BLaER1 treated with 17β-estradiol and CSF1 and Interleukin-3, amounts not matched to agents 10 nM and 100 nM (cell line): Measurements from ENCODE around the gene TAF5L.

Experiments used
- H3K27ac ChIP-seq, 11 experiments: shearing (Covaris generic); formaldehyde crosslinking; 2 replicates each; pipeline ENCODE4 v1.8.1; 2022
- H3K27me3 ChIP-seq, 11 experiments: shearing (Covaris generic); formaldehyde crosslinking; 2 replicates each; pipeline ENCODE4 v1.8.1; 2022
- H3K36me3 ChIP-seq, 11 experiments: shearing (Covaris generic); formaldehyde crosslinking; 2 replicates each; pipeline ENCODE4 v1.8.1; 2022
- H3K4me1 ChIP-seq, 10 experiments: shearing (Covaris generic); formaldehyde crosslinking; 2 replicates each; pipeline ENCODE4 v1.8.1; 2022
- H3K4me2 ChIP-seq, 11 experiments: shearing (Covaris generic); formaldehyde crosslinking; 2 replicates each; pipeline ENCODE4 v1.8.1; 2022
- H3K4me3 ChIP-seq, 10 experiments: shearing (Covaris generic); formaldehyde crosslinking; 2 replicates each; pipeline ENCODE4 v1.8.1; 2022
- H3K9ac ChIP-seq, 11 experiments: shearing (Covaris generic); formaldehyde crosslinking; 2 replicates each; pipeline ENCODE4 v1.8.1; 2022
- H3K9me3 ChIP-seq, 11 experiments: shearing (Covaris generic); formaldehyde crosslinking; replicated peaks in 1 of 11; 2 replicates each; pipeline ENCODE4 v1.8.1; 2022
- H4K20me1 ChIP-seq, 11 experiments: shearing (Covaris generic); formaldehyde crosslinking; 2 replicates each; pipeline ENCODE4 v1.8.1; 2022
- Cebpa-rat ChIP-seq, 11 experiments: shearing (Covaris generic); IDR thresholded peaks; 2 replicates each; pipeline ENCODE4 v1.8.1; 2022

TAF5L gene

GRCh38 chr1:229578168-229579058 lies 47.5 kb downstream of the TAF5L start:
- Histone ChIP-seq H3K9me3 (no peaks in the 10 kb centered on the region), H3K4me1 (peaks cover 19 to 36% (median 27%) of the 10 kb centered on the region in 10 experiments), H3K4me3 (peak overlapping the region in 5 of 10 experiments; percentile 32 to 57 (median 38); a peak in 6 of 20 replicates), H3K27ac (peak overlapping the region in 7 of 11 experiments; percentile 39 to 69 (median 43); a peak in 10 of 22 replicates), H4K20me1 (peaks cover 0 to 5% (median 0%) of the 10 kb centered on the region in 11 experiments; a peak in 1 of 22 replicates), H3K9ac (peak overlapping the region in 9 of 11 experiments; percentile 25 to 70 (median 54); a peak in 12 of 22 replicates), H3K27me3 (no peaks in the 10 kb centered on the region), H3K36me3 (no peaks in the 10 kb centered on the region), H3K4me2 (peak overlapping the region; percentile 49 to 95 (median 66))
- TF ChIP-seq Cebpa-rat (IDR thresholded peaks at IDR 0.05): no peak

DNA sequence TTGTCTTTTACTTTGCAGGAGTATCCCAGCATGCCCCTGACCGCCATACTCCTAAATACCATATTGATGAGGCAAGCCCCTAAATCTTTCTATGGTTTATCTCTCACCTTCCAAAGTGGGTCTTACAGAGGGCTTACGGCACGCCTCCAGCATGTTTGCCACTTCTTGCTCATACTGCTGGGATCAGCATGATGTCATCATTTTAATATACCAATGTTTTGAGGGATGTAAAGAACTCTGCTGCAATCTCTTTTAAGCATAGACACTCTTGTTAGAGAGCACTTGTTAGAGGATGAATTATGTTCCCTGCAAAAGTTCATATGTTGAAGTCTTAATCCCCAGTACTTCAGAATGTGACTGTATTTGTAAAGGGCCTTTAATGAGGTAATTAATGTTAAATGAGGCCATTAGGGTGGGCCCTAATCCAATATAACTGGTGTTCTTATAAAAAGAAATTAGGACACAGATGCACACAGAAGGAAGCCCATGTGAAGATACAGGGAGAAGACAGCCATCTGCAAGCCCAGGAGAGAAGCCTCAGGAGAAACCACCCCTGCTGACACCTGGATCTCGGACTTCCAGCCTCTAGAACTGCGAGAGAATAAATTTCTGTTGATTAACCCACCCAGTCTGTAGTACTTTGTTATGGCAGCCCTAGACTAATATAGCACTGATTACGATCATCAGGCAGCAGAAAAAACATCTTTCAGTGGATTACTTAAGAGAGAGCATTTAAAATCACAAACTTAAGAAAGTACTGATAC lies 51.1 kb downstream of the TAF5L start:
- peaks cover 0 to 5% (median 0%) of the 10 kb centered on the region in 11 experiments; a peak in 1 of 22 replicates for H4K20me1 ChIP-seq
- no peak overlapping the region for H3K27ac ChIP-seq
- no peak overlapping the region for H3K9ac ChIP-seq
- TF ChIP-seq Cebpa-rat (IDR thresholded peaks at IDR 0.05): no peak
- H3K27me3 ChIP-seq: no peaks in the 10 kb centered on the region
- H3K36me3 ChIP-seq: no peaks in the 10 kb centered on the region
- H3K4me1 ChIP-seq: peaks cover 13 to 28% (median 18%) of the 10 kb centered on the region in 10 experiments
- H3K9me3 ChIP-seq: no peaks in the 10 kb centered on the region
- H3K4me3 ChIP-seq: no peak overlapping the region
- H3K4me2 ChIP-seq: no peak overlapping the region

DNA sequence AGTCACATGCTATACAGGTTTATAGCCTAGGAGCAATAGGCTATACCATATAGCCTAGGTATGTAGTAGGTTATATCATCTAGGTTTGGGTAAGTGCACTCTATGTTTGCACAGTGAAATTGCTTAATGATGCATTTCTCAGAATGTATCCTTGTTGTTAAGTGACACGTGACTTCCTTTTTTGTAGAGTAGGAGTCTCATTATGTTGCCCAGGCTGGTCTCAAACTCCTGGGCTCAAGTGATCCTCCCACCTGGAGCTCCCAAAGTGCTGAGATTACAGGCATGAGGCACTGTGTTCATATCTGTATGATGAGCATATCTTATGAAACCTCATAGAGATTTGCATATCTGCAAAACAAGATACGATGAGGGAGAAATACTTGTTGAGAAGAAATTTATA lies 53.6 kb downstream of the TAF5L start:
- 0 out of 22 replicates have a peak overlapping the region, but pooled peaks of 1 of the 11 experiments have one; percentile 23 for H3K4me2 ChIP-seq
- no peak overlapping the region for H3K27ac ChIP-seq
- no peak overlapping the region for H3K9ac ChIP-seq
- H3K27me3 ChIP-seq: no peaks in the 10 kb centered on the region
- H3K4me3 ChIP-seq: no peak overlapping the region
- TF ChIP-seq Cebpa-rat (IDR thresholded peaks at IDR 0.05): no peak
- no peaks in the 10 kb centered on the region for H3K36me3 ChIP-seq
- no peaks in the 10 kb centered on the region for H4K20me1 ChIP-seq
- no peaks in the 10 kb centered on the region for H3K9me3 ChIP-seq
- peaks cover 0 to 12% (median 3%) of the 10 kb centered on the region in 10 experiments; a peak in 12 of 20 replicates for H3K4me1 ChIP-seq

DNA sequence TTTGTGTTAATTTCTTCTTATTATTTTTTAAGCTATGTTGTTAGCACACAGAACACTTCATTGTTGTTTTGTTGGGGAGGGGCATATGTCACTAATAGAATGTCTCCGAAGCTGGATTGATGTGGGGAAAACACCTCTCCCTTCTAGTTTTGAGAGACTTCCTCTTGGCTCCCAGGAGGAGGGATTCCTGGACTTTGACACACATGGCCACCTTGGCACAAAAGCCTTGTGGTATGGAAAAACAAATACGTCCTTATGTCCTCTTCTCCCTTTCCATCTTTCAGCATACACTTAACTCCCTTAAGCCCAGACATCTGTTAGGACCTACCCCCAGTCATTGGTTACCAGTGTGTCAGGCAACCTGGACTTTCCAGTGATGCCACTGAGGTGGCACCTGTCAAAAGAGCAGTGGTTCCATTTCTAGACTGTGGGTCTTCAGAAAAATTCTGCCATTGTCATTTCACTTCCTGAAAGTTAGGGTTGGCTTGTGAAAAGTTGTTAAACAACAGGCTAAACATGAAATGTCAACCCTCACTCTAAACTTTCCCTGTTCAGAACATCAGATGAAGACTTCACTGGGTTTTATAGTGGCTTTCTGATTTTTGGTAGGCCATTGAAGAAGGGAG lies 54.9 kb downstream of the TAF5L start:
- H3K27me3 ChIP-seq: no peaks in the 10 kb centered on the region
- H3K36me3 ChIP-seq: no peaks in the 10 kb centered on the region
- no peak for TF ChIP-seq Cebpa-rat (IDR thresholded peaks at IDR 0.05)
- H4K20me1 ChIP-seq: no peaks in the 10 kb centered on the region
- no peaks in the 10 kb centered on the region for H3K9me3 ChIP-seq
- H3K4me2 ChIP-seq: no peak overlapping the region
- H3K27ac ChIP-seq: no peak overlapping the region
- no peak overlapping the region for H3K4me3 ChIP-seq
- no peak overlapping the region for H3K9ac ChIP-seq
- peaks cover 0 to 20% (median 7%) of the 10 kb centered on the region in 10 experiments; a peak in 13 of 20 replicates for H3K4me1 ChIP-seq

- Histone ChIP-seq H3K27me3 (no peaks in the 10 kb centered on the region), H3K9ac (no peak overlapping the region), H3K4me1 (peaks cover 0 to 20% (median 7%) of the 10 kb centered on the region in 10 experiments; a peak in 13 of 20 replicates), H3K4me3 (no peak overlapping the region), H3K36me3 (no peaks in the 10 kb centered on the region), H3K9me3 (no peaks in the 10 kb centered on the region), H3K27ac (no peak overlapping the region), H3K4me2 (no peak overlapping the region), H4K20me1 (no peaks in the 10 kb centered on the region)
- TF ChIP-seq Cebpa-rat (IDR thresholded peaks at IDR 0.05): no peak
These were observed 55.6 kb downstream of the TAF5L start for GRCh38 chr1:229570305-229570704.

DNA sequence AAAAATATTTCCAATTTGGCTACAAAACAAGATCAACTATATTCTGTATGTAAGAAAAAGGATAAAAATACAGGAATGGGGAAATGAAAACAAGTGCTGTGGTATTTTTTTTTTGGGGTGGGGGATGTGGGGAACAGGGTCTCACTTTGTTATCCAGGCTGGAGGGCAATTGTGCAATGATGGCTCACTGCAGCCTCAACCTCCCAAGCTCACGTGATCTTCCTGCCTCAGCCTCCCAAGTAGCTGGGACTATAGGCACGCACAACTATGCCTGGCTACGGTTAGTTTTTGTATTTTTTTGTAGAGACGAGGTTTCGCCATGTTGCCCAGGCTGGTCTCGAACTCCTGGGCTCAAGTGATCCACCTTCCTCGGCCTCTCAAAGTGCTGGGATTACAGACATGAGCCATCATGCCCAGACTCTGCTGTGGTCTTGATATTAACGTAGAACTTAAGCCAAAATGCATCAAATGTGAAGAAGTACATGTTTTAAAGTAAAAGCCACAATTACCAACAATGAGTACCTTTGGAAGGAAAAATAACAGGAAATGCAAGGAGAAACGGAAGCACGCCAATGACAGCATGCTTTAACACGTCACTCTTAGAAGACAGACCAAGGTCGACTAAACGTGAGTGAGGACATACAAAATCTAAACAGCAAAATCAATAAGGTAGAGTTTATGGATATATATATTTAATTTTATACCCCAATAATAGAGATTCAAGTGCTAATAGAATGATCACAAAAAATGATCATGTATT lies 58.6 kb downstream of the TAF5L start:
- no peaks in the 10 kb centered on the region for H3K36me3 ChIP-seq
- H3K9ac ChIP-seq: no peak overlapping the region
- H3K27me3 ChIP-seq: no peaks in the 10 kb centered on the region
- H3K4me2 ChIP-seq: peak overlapping the region in 8 of 11 experiments; percentile 13 to 72 (median 49); a peak in 13 of 22 replicates
- no peak overlapping the region for H3K4me3 ChIP-seq
- H3K9me3 ChIP-seq: no peaks in the 10 kb centered on the region
- H4K20me1 ChIP-seq: no peaks in the 10 kb centered on the region
- H3K4me1 ChIP-seq: peaks cover 0 to 25% (median 17%) of the 10 kb centered on the region in 10 experiments; a peak in 14 of 20 replicates
- peak overlapping the region in 2 of 11 experiments; percentile 31 to 43; a peak in 3 of 22 replicates for H3K27ac ChIP-seq
- TF ChIP-seq Cebpa-rat (IDR thresholded peaks at IDR 0.05): peak in 1 of 11 experiments; percentile 17; a peak in 1 of 22 replicates

DNA sequence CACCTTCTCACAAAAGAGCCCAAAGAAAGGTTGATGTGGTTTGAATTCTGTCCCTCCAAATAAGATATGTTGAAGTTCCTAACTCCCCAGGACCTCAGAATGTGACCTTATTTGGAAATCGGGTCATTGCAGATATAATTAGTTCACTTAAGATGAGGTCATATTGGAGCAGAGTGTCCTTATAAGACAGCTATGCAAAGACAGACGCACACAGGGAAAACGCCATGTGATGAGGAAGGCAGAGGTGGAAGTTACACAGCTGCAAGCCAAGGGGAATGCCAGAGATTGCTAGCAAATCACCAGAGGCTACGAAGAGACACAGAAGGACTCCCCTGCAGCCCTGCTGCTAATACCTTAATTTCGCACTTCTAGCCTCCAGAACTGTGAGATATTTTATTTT lies 62.2 kb downstream of the TAF5L start:
- H3K4me2 ChIP-seq: peak overlapping the region in 2 of 11 experiments; percentile 25 to 44; a peak in 1 of 22 replicates
- H3K9me3 ChIP-seq: no peaks in the 10 kb centered on the region
- no peak overlapping the region for H3K4me3 ChIP-seq
- TF ChIP-seq Cebpa-rat (IDR thresholded peaks at IDR 0.05): no peak
- H3K9ac ChIP-seq: no peak overlapping the region
- H3K4me1 ChIP-seq: peaks cover 11 to 34% (median 23%) of the 10 kb centered on the region in 10 experiments
- H3K27ac ChIP-seq: no peak overlapping the region
- H3K36me3 ChIP-seq: no peaks in the 10 kb centered on the region
- H4K20me1 ChIP-seq: no peaks in the 10 kb centered on the region
- no peaks in the 10 kb centered on the region for H3K27me3 ChIP-seq

DNA sequence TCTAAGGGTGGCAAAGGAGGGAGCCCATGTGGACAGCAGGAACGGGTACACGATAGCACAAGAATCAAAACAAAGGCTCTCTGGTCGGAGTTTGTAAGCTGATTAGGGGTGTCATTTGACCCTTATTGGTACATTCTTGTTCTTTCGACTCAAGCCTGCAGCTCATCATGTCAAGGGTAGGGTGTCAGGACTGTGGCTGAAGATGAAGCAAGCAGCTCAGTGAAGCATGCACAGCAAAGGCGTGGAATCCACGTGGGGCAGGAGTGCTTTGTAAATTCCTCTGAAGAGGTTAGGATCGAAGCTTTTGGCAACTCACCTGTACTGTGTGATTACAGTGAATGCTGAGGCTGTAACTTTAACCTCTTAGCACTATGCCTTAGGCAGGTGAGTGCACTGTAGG lies 62.7 kb downstream of the TAF5L start:
- no peaks in the 10 kb centered on the region for H3K9me3 ChIP-seq
- H3K27ac ChIP-seq: no peak overlapping the region
- H3K4me2 ChIP-seq: peak overlapping the region in 3 of 11 experiments; percentile 19 to 44 (median 25); a peak in 5 of 22 replicates
- no peaks in the 10 kb centered on the region for H3K27me3 ChIP-seq
- peaks cover 0 to under 1% (median 0%) of the 10 kb centered on the region in 11 experiments; a peak in 1 of 22 replicates for H4K20me1 ChIP-seq
- H3K4me1 ChIP-seq: peaks cover 11 to 34% (median 23%) of the 10 kb centered on the region in 10 experiments
- H3K36me3 ChIP-seq: no peaks in the 10 kb centered on the region
- no peak overlapping the region for H3K4me3 ChIP-seq
- no peak for TF ChIP-seq Cebpa-rat (IDR thresholded peaks at IDR 0.05)
- H3K9ac ChIP-seq: no peak overlapping the region
